ENCODE results near the gene PTPRM. TPM values are rescaled to one million over a fixed set of nuclear protein-coding genes. Genes with fewer than 3 reads are reported as not detected.

Gene PTPRM
- total and polyA plus RNA-seq, 2 donors (not counting 3 experiments of a cell fraction or from before 2014, with no cell fraction given), result 37.4 to 43.7 TPM

DNA sequence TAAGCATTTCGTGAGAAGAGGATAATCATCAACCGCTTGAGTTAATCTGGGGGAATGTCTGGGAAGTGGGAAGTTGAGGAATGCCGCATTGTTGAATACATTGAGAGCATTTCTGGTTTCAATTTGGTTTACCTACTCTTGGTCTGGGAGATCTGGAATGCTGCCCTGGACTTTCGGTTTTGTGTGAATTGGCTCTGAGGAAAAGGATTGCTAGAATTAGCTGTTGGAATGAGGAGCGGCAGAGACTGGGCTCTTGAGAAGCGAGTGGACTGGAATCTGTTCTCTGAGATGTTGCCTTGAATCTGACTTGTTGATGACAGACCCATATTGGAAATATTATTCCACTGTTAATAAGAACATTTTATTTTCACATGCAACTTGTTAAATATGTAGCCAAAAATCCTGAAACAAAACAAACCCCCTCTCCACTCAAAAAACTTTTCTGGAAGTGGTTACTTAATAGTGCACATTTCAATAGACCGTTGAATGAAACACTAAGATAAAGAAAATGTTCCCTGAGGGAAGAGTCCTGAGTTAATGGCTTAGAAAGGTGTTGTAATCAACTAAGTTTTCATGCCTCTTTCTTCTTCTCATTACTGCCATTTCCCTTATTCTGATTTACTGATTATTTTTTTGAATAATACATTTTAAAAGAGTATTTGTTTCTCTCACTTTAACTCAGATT is 50.8 kb downstream of the PTPRM start:
- no peaks in the 10 kb centered on the region for H3K9me1 ChIP-seq (replicated peaks; ENCODE audit: control insufficient read depth, extremely low read depth, insufficient read depth, low read length)
- no TSS peak for BruUV-seq (replicated peaks)
- CTCF ChIA-PET, result no interaction called here
- no peak overlapping the region for H2AFZ ChIP-seq (ENCODE audit: low read depth, low read length)
- FAIRE-seq (no peak), DNase-seq (ENCODE audit: low read depth, low spot score) (peak; percentile 52)
- H3K4me3 ChIP-seq (replicated peaks in 1 of 3; ENCODE audit: insufficient read depth in 1 of 3, low read depth in 1 of 3, low read length in 3 of 3), result no peak overlapping the region
- no peaks in the 10 kb centered on the region for H4K20me1 ChIP-seq (replicated peaks; ENCODE audit: control insufficient read depth, extremely low read depth, insufficient read depth, low read length)
- no peaks in the 10 kb centered on the region for H3K79me2 ChIP-seq (ENCODE audit: control insufficient read depth, insufficient read depth, low read length)
- no peak overlapping the region for H3K27ac ChIP-seq (ENCODE audit: insufficient read depth, low read depth, low read length)
- no peaks in the 10 kb centered on the region for H3K4me1 ChIP-seq (ENCODE audit: control insufficient read depth, extremely low read depth, insufficient read depth, low read length)
- intact Hi-C loops (cut with micrococcal nuclease) (no loop called here), dilution Hi-C loops (cut with MboI; ENCODE audit: extremely low pct_ligation_motif_present, low sequenced_read_pairs) (no loop called here)
- H3K36me3 ChIP-seq (ENCODE audit: control insufficient read depth in 2 of 2, extremely low read depth in 1 of 2, insufficient read depth in 2 of 2, low read length in 2 of 2), result no peaks in the 10 kb centered on the region
- no peaks in the 10 kb centered on the region for H3K9me3 ChIP-seq (replicated peaks; ENCODE audit: control insufficient read depth, insufficient read depth, low read length)
- TF ChIP-seq, protein P1, sequence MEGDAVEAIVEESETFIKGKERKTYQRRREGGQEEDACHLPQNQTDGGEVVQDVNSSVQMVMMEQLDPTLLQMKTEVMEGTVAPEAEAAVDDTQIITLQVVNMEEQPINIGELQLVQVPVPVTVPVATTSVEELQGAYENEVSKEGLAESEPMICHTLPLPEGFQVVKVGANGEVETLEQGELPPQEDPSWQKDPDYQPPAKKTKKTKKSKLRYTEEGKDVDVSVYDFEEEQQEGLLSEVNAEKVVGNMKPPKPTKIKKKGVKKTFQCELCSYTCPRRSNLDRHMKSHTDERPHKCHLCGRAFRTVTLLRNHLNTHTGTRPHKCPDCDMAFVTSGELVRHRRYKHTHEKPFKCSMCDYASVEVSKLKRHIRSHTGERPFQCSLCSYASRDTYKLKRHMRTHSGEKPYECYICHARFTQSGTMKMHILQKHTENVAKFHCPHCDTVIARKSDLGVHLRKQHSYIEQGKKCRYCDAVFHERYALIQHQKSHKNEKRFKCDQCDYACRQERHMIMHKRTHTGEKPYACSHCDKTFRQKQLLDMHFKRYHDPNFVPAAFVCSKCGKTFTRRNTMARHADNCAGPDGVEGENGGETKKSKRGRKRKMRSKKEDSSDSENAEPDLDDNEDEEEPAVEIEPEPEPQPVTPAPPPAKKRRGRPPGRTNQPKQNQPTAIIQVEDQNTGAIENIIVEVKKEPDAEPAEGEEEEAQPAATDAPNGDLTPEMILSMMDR (IDR thresholded peaks at IDR 0.05; ENCODE audit: extremely low read depth in 1 of 2, insufficient read depth in 1 of 2, low read depth in 1 of 2, low read length in 2 of 2), result no peak
- TF ChIP-seq EZH2 (IDR thresholded peaks at IDR 0.05; ENCODE audit: borderline replicate concordance, low read depth, low read length, severe bottlenecking) (no peak), POLR2A (IDR thresholded peaks at IDR 0.05; ENCODE audit: low read depth, low read length) (no peak), FOS (IDR thresholded peaks at IDR 0.05; ENCODE audit: borderline replicate concordance, insufficient read depth, low read length) (no peak), MYC (IDR thresholded peaks at IDR 0.05; ENCODE audit: low read depth, low read length) (no peak), GATA2 (IDR thresholded peaks at IDR 0.05; ENCODE audit: insufficient read depth, insufficient read length, low read depth, low read length) (no peak), JUN (IDR thresholded peaks at IDR 0.05; ENCODE audit: borderline replicate concordance, insufficient read depth, insufficient read length, low read depth) (no peak), POLR2AphosphoS5 (IDR thresholded peaks at IDR 0.05; ENCODE audit: insufficient read depth, low read depth, low read length) (no peak)
- TF ChIP-seq, protein P2, sequence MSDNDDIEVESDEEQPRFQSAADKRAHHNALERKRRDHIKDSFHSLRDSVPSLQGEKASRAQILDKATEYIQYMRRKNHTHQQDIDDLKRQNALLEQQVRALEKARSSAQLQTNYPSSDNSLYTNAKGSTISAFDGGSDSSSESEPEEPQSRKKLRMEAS (IDR thresholded peaks at IDR 0.05; ENCODE audit: insufficient read depth, insufficient read length), result no peak
- no peak overlapping the region for H3K9ac ChIP-seq (replicated peaks; ENCODE audit: extremely low read depth, insufficient read depth, low read length)
- POLR2A ChIA-PET, result no interaction called here
- H3K27me3 ChIP-seq (ENCODE audit: control insufficient read depth in 2 of 2, insufficient read depth in 2 of 2, low read length in 2 of 2), result no peaks in the 10 kb centered on the region
- no peak overlapping the region for H3K4me2 ChIP-seq (ENCODE audit: insufficient read depth, low read length)

Measured in endothelial cell of umbilical vein (primary cell).